Measurements from ENCODE around the gene STAT1.

The STAT1 gene

GRCh38 chr2:190976521-190976920 is 37.5 kb downstream of the STAT1 start:
- Histone ChIP-seq H3K27ac (ENCODE audit: insufficient read depth, low read depth, low read length, poor library complexity, severe bottlenecking) (no peak overlapping the region), H3K4me3 (ENCODE audit: insufficient read depth, low read depth, low read length) (no peak overlapping the region), H3K36me3 (ENCODE audit: control insufficient read depth, insufficient read depth, low read length) (peaks cover 32% of the 10 kb centered on the region), H3K4me1 (ENCODE audit: control insufficient read depth, insufficient read depth, low read length) (no peaks in the 10 kb centered on the region), H3K27me3 (ENCODE audit: control insufficient read depth, insufficient read depth, low read length, poor library complexity, severe bottlenecking) (no peaks in the 10 kb centered on the region), H3K9me3 (ENCODE audit: control insufficient read depth, low read length) (no peaks in the 10 kb centered on the region)
- whole genome bisulfite sequencing, 2 experiments: 90 to 92% methylated on average over 2 of the region's 2 CpGs

- Histone ChIP-seq H3K9me3 (ENCODE audit: control insufficient read depth, low read length) (no peaks in the 10 kb centered on the region), H3K4me1 (ENCODE audit: control insufficient read depth, insufficient read depth, low read length) (no peaks in the 10 kb centered on the region), H3K36me3 (ENCODE audit: control insufficient read depth, insufficient read depth, low read length) (peaks cover 38% of the 10 kb centered on the region), H3K4me3 (ENCODE audit: insufficient read depth, low read depth, low read length) (no peak overlapping the region), H3K27me3 (ENCODE audit: control insufficient read depth, insufficient read depth, low read length, poor library complexity, severe bottlenecking) (no peaks in the 10 kb centered on the region), H3K27ac (ENCODE audit: insufficient read depth, low read depth, low read length, poor library complexity, severe bottlenecking) (no peak overlapping the region)
- WGBS, 2 experiments: 90% methylated on average over 11 to 12 of the region's 12 CpGs
Measured at GRCh38 chr2:190974629-190975361, 39.2 kb downstream of the STAT1 start.

DNA sequence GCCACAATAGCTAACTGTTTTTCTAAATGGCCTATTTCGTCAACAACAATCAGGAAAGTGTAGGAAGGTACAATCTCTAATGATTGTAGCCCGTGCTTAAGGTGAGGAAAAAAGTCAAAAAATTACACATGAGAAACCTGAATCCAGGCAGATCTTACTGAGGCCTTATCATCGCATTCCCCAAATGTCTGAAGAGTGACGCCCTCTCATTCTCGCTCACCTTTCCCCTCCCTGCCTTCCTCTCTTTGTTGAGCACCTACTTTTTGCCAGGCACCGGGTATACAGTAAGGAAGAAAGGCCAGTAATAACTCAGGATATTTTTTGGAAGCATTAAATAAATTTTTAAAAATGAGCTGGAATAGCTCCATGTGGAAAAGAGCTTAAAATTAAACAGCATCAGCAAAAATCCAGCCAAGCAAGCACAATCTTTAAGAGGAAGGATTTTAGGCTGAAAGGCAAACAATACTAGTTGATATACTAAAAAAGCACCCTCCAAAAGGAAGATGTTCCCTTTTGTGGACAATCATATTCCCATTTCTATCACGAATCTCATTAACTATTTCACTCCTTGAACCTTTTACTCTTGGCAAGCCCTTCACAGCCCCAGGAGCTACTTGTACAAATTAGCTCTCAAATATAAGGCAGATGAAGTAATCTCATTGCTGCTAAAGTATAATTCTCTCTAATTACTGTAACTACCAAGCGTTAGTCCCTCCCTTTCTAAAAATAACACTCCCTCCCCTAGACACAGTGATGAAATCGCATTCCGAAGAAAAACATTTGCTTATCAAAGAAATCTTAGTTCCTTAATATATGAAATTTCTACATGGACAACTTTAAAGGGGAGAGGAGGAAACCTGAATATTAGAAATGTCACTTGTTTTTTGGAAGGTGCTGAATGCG is 40.0 kb downstream of the STAT1 start:
- Histone ChIP-seq H3K36me3 (ENCODE audit: control insufficient read depth, insufficient read depth, low read length) (peaks cover 42% of the 10 kb centered on the region), H3K4me1 (ENCODE audit: control insufficient read depth, insufficient read depth, low read length) (no peaks in the 10 kb centered on the region), H3K27ac (ENCODE audit: insufficient read depth, low read depth, low read length, poor library complexity, severe bottlenecking) (no peak overlapping the region), H3K9me3 (ENCODE audit: control insufficient read depth, low read length) (no peaks in the 10 kb centered on the region), H3K4me3 (ENCODE audit: insufficient read depth, low read depth, low read length) (no peak overlapping the region), H3K27me3 (ENCODE audit: control insufficient read depth, insufficient read depth, low read length, poor library complexity, severe bottlenecking) (no peaks in the 10 kb centered on the region)
- 94 to 98% methylated on average over 7 to 11 of the region's 11 CpGs for WGBS, 2 experiments

DNA sequence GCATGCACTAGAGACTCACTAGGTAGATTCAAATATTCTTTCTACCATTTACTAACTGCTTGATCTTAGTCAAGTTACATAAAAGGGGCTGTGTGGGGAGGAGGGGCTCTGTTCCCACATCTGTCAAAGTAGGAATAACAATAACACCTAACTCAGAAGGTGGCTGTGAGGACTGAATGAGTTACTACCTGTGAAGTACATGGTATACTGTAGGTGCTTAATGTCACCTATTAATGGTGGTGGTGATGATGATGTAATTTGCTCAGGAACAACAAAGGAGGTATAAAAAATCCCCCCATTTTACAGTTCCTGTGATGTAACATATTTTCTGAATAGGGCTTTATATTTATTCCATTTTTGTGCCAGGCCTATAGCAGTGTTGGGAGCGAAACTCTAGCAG is 40.7 kb downstream of the STAT1 start:
- no peaks in the 10 kb centered on the region for H3K27me3 ChIP-seq (ENCODE audit: control insufficient read depth, insufficient read depth, low read length, poor library complexity, severe bottlenecking)
- no peaks in the 10 kb centered on the region for H3K4me1 ChIP-seq (ENCODE audit: control insufficient read depth, insufficient read depth, low read length)
- no peak overlapping the region for H3K4me3 ChIP-seq (ENCODE audit: insufficient read depth, low read depth, low read length)
- 88 to 100% methylated on average over 1 of the region's 1 CpG for WGBS, 2 experiments
- H3K36me3 ChIP-seq (ENCODE audit: control insufficient read depth, insufficient read depth, low read length): peaks cover 36% of the 10 kb centered on the region
- no peak overlapping the region for H3K27ac ChIP-seq (ENCODE audit: insufficient read depth, low read depth, low read length, poor library complexity, severe bottlenecking)
- no peaks in the 10 kb centered on the region for H3K9me3 ChIP-seq (ENCODE audit: control insufficient read depth, low read length)

GRCh38 chr2:190972846-190973245 is 41.1 kb downstream of the STAT1 start:
- 83% methylated on average over 2 to 3 of the region's 3 CpGs for WGBS, 2 experiments
- H3K36me3 ChIP-seq (ENCODE audit: control insufficient read depth, insufficient read depth, low read length): peaks cover 36% of the 10 kb centered on the region
- no peaks in the 10 kb centered on the region for H3K27me3 ChIP-seq (ENCODE audit: control insufficient read depth, insufficient read depth, low read length, poor library complexity, severe bottlenecking)
- no peaks in the 10 kb centered on the region for H3K4me1 ChIP-seq (ENCODE audit: control insufficient read depth, insufficient read depth, low read length)
- H3K4me3 ChIP-seq (ENCODE audit: insufficient read depth, low read depth, low read length): no peak overlapping the region
- H3K9me3 ChIP-seq (ENCODE audit: control insufficient read depth, low read length): no peaks in the 10 kb centered on the region
- no peak overlapping the region for H3K27ac ChIP-seq (ENCODE audit: insufficient read depth, low read depth, low read length, poor library complexity, severe bottlenecking)

DNA sequence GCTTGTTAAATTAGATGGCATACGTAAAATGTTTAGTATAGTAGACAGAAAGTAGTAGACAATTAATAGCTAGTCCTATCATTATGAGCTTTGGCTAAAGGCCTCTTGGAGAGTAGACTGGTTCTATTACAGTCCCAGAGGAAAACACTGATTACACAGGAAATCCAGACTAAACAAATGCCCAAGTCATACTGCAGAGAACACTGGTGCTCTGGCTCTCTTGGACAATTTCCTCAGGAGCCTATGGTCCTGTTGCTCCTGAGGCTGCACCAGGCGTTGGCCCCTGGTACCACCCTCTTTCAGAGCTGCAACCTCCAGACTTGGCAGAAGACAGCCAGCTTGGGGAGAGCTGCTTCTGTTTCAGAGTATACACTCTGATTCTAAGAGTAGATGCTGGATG is 41.8 kb downstream of the STAT1 start:
- H3K4me3 ChIP-seq (ENCODE audit: insufficient read depth, low read depth, low read length): no peak overlapping the region

DNA sequence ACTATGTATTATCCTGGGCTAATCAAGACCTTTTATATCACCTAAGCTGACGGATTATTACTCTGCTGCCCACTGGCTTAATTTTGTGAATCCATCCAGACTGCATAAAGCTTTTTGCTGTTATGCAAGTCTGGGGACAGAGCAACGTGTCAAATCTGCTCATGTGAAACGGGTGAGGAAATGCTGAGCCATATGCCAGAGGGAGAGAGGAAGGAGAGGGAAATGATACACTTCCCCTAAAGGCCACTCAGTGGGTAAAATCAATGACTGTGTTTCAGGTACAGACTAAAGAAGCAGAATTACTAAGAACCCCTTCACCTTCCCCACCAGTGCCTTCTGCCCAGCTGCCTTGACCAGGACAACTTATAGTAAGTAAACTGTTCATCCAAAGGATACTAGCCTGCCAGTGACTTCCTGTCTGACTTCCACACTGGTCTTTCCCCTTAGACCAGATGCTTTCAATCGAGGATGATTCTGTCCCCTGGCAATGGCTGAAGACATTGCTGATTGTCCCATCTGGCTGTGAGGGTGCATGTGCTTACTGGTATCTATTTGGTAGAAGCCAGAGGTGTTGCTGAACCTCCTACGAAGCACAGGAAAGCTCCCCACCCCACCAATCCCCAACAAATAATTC is 43.0 kb downstream of the STAT1 start:
- Histone ChIP-seq H3K4me1 (ENCODE audit: control insufficient read depth, insufficient read depth, low read length) (no peaks in the 10 kb centered on the region), H3K4me3 (ENCODE audit: insufficient read depth, low read depth, low read length) (no peak overlapping the region), H3K9me3 (ENCODE audit: control insufficient read depth, low read length) (no peaks in the 10 kb centered on the region), H3K27ac (ENCODE audit: insufficient read depth, low read depth, low read length, poor library complexity, severe bottlenecking) (no peak overlapping the region), H3K36me3 (ENCODE audit: control insufficient read depth, insufficient read depth, low read length) (peaks cover 27% of the 10 kb centered on the region), H3K27me3 (ENCODE audit: control insufficient read depth, insufficient read depth, low read length, poor library complexity, severe bottlenecking) (no peaks in the 10 kb centered on the region)
- WGBS, 2 experiments: 95 to 96% methylated on average over 5 of the region's 5 CpGs

More for the DNA sequence above, 41.8 kb downstream of the STAT1 start:
- Histone ChIP-seq H3K27me3 (ENCODE audit: control insufficient read depth, insufficient read depth, low read length, poor library complexity, severe bottlenecking) (no peaks in the 10 kb centered on the region), H3K9me3 (ENCODE audit: control insufficient read depth, low read length) (no peaks in the 10 kb centered on the region), H3K27ac (ENCODE audit: insufficient read depth, low read depth, low read length, poor library complexity, severe bottlenecking) (no peak overlapping the region), H3K36me3 (ENCODE audit: control insufficient read depth, insufficient read depth, low read length) (peaks cover 36% of the 10 kb centered on the region), H3K4me1 (ENCODE audit: control insufficient read depth, insufficient read depth, low read length) (no peaks in the 10 kb centered on the region)
- WGBS, 2 experiments: 90 to 96% methylated on average over 2 of the region's 2 CpGs

DNA sequence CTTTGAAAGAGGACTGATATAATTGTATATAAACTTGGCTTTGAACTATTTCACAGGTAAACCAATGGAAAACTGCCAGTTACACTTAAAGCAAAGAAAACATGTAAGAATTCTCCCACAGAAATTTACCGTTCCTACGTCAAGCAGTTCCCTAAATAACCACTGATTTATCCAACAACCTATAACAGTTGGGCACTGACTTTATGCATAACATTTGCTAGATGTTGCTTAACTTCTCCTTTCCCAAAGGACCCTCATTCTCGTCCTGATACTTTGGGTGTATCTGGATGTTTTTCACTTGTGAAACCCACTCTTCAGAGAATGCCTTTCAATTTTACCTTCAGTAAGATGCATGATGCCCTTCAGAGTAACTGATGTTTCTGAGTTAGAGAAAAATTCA is 43.8 kb downstream of the STAT1 start:
- Histone ChIP-seq H3K36me3 (ENCODE audit: control insufficient read depth, insufficient read depth, low read length) (peaks cover 24% of the 10 kb centered on the region), H3K4me1 (ENCODE audit: control insufficient read depth, insufficient read depth, low read length) (no peaks in the 10 kb centered on the region), H3K27me3 (ENCODE audit: control insufficient read depth, insufficient read depth, low read length, poor library complexity, severe bottlenecking) (no peaks in the 10 kb centered on the region), H3K4me3 (ENCODE audit: insufficient read depth, low read depth, low read length) (no peak overlapping the region), H3K27ac (ENCODE audit: insufficient read depth, low read depth, low read length, poor library complexity, severe bottlenecking) (no peak overlapping the region), H3K9me3 (ENCODE audit: control insufficient read depth, low read length) (no peaks in the 10 kb centered on the region)
- WGBS, 2 experiments: 96 to 99% methylated on average over 3 of the region's 3 CpGs

DNA sequence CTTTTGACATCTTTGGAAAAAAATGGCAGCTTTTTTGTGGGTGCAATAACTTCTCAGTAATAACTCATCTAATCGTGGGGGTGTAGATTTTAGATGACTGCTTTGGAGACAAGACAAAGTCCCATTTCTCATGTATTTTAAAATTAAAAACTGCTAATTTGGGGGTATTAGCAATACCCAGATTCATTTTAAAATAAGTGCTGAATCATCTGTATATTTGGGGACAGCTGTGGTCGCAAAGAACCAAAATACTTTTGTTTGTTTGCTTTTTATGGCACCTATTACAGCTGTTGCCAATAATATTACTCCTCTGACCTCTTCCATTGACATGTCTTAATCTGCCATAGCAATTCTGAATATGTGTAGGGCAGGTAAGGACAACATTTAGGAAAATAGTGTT is 45.4 kb downstream of the STAT1 start:
- Histone ChIP-seq H3K4me3 (ENCODE audit: insufficient read depth, low read depth, low read length) (no peak overlapping the region), H3K36me3 (ENCODE audit: control insufficient read depth, insufficient read depth, low read length) (peaks cover 19% of the 10 kb centered on the region), H3K27ac (ENCODE audit: insufficient read depth, low read depth, low read length, poor library complexity, severe bottlenecking) (no peak overlapping the region), H3K27me3 (ENCODE audit: control insufficient read depth, insufficient read depth, low read length, poor library complexity, severe bottlenecking) (no peaks in the 10 kb centered on the region), H3K9me3 (ENCODE audit: control insufficient read depth, low read length) (no peaks in the 10 kb centered on the region), H3K4me1 (ENCODE audit: control insufficient read depth, insufficient read depth, low read length) (no peaks in the 10 kb centered on the region)
- WGBS, 2 experiments: 96% methylated on average over 2 of the region's 2 CpGs; no CpG with 5 or more reads in 1 of the 2 experiments
